ENCODE data around the gene NME9.

The NME9 gene

DNA sequence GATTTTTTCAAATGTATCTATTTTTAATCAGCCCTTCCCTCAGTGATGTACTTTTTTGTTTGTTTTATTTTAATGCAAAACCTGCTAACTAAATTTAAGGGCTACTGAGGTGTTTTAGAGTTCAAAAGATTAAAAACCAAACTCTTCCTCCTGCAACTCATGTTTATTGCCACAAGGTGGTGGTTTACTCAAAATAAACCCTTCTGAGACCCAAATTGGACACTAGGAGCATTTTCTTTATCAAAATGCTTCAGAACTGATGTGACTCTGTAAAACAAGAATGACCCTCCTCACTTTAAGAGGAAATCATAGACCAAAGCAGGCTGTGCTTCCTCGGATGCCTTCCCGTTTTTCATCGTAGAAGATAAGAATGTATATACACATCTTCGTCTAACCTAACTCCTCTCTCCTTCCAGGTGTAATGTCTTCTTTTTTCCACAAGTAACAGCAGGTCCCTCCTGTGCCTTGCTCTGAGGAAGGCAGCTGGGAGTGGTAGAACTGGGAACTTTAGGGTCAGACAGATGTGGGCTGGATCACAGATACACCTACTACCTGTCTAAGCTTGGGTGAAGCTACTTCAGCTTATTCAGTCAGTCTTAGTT is 2.9 kb upstream of the NME9 start:
- Histone ChIP-seq H3K4me3 (ENCODE audit: low read depth, low read length) (no peak overlapping the region), H3K27ac (ENCODE audit: low read depth, low read length) (no peak overlapping the region), H3K79me2 (ENCODE audit: control insufficient read depth, insufficient read depth, low read length, unreplicated experiment) (no peaks in the 10 kb centered on the region), H3K27me3 (ENCODE audit: insufficient read depth, low read length) (peaks cover 12% of the 10 kb centered on the region; the same call in 1 of the 2 replicates), H3K4me1 (ENCODE audit: control insufficient read depth, insufficient read depth, low read length, unreplicated experiment) (no peaks in the 10 kb centered on the region), H2AFZ (ENCODE audit: low read length, unreplicated experiment) (no peak overlapping the region), H3K36me3 (ENCODE audit: insufficient read depth, low read length) (no peaks in the 10 kb centered on the region)

DNA sequence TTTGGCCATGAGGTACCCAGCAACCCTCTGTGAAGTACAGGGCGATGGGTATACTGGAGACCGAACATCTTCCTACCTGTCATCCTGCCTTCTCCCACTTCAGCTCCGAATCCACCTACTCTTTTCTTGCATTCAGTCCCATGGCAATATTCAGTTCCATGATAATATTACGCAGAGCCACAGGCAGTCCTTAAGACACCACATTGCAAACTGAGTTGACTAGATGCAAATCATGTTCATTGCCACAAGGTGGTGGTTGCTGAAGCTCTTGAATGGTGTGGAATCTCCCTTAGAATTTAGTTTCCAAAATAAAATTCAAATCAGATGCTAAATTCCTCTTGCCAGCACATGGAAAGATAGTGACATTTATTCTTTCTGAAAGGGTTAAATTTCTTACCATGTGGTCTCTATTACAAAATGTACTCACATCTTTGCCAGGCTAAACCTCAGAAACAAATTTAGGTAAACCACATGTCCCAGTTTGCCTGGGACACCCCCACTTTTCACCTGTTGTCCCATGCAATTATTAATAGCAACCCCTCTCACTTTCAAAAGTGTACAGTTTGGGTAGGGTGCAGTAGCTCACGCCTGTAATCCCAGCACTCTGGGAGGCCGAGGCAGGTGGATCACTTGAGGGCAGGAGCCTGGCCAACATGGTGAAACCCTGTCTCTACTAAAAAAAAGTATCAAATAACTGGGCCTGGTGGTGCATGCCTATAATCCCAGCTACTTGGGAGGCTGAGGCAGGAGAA is 1.7 kb upstream of the NME9 start:
- Histone ChIP-seq H3K36me3 (ENCODE audit: insufficient read depth, low read length) (no peaks in the 10 kb centered on the region), H3K27me3 (ENCODE audit: insufficient read depth, low read length) (peaks cover 12% of the 10 kb centered on the region; the same call in 1 of the 2 replicates), H2AFZ (ENCODE audit: low read length, unreplicated experiment) (no peak overlapping the region), H3K4me1 (ENCODE audit: control insufficient read depth, insufficient read depth, low read length, unreplicated experiment) (no peaks in the 10 kb centered on the region), H3K27ac (ENCODE audit: low read depth, low read length) (no peak overlapping the region), H3K79me2 (ENCODE audit: control insufficient read depth, insufficient read depth, low read length, unreplicated experiment) (no peaks in the 10 kb centered on the region), H3K4me3 (ENCODE audit: low read depth, low read length) (no peak overlapping the region)

DNA sequence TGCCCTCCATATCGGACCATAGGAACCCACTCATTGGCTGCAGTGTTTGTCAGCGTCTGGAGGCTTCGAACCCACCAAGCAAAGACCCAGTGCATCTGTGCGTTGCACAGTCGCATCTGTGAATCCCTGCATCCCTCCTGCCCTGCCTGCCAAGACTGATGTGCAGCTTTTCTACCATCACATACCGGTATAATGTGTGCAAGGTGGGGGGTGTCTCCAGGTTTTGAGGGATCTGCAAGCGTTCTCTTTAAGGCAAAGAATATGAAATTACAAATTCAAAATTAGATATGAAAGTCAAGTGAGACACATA is 288 bp upstream of the NME9 start:
- H3K79me2 ChIP-seq (ENCODE audit: control insufficient read depth, insufficient read depth, low read length, unreplicated experiment) = no peaks in the 10 kb centered on the region
- H2AFZ ChIP-seq (ENCODE audit: low read length, unreplicated experiment) = peak overlapping the region; percentile 79

DNA sequence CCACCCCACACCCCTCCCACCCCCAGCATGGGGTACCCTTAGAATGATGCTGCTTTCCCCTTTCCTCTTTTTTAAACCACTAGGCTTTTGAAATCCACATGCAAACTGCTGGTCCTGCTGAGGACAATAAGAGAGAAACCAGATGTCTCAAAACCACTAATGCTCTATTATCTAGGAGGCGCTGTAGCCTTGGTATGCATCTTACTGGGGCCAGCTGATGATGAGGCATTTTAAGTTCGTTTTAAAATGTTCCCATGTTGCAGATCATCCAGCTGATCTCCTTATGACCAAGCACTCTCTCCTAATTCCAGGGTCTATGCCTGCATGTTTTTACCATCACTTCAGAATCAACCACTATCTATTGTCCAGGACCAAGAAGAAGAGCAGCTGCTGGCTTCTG is 1.3 kb downstream of the NME9 start:
- Histone ChIP-seq H3K79me2 (ENCODE audit: control insufficient read depth, insufficient read depth, low read length, unreplicated experiment) (no peaks in the 10 kb centered on the region), H3K27me3 (ENCODE audit: insufficient read depth, low read length) (no peaks in the 10 kb centered on the region), H3K36me3 (ENCODE audit: insufficient read depth, low read length) (no peaks in the 10 kb centered on the region), H2AFZ (ENCODE audit: low read length, unreplicated experiment) (no peak overlapping the region), H3K27ac (ENCODE audit: low read depth, low read length) (no peak overlapping the region), H3K4me1 (ENCODE audit: control insufficient read depth, insufficient read depth, low read length, unreplicated experiment) (peaks cover 6% of the 10 kb centered on the region), H3K4me3 (ENCODE audit: low read depth, low read length) (no peak overlapping the region; the same call in 1 of the 2 replicates)

More for the DNA sequence above, 288 bp upstream of the NME9 start:
- H3K36me3 ChIP-seq (ENCODE audit: insufficient read depth, low read length) = no peaks in the 10 kb centered on the region
- H3K27me3 ChIP-seq (ENCODE audit: insufficient read depth, low read length) = peaks cover 7% of the 10 kb centered on the region; the same call in 1 of the 2 replicates
- no peak overlapping the region for H3K27ac ChIP-seq (ENCODE audit: low read depth, low read length)
- peak overlapping the region; percentile 82 for H3K4me3 ChIP-seq (ENCODE audit: low read depth, low read length)
- no peaks in the 10 kb centered on the region for H3K4me1 ChIP-seq (ENCODE audit: control insufficient read depth, insufficient read depth, low read length, unreplicated experiment)

DNA sequence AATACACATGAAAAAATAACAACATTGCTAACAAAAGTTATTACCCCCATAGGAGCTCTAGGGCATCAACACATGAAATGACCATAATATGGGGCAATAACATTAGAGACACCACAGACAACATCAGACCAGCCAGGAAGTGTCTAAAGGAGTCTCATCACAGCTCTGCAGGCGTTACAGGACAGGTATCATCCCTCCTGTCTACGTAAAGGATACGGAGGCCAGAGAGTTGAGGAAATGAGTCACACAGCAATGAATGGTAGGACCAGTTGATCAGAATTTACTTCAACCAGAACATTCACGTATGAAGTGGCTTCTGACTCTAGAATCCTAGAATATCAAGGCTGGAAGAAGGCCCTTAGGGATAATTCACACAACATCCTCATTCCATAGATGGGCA is 1.8 kb downstream of the NME9 start:
- Histone ChIP-seq H3K36me3 (ENCODE audit: insufficient read depth, low read length) (no peaks in the 10 kb centered on the region), H3K4me3 (ENCODE audit: low read depth, low read length) (no peak overlapping the region), H3K79me2 (ENCODE audit: control insufficient read depth, insufficient read depth, low read length, unreplicated experiment) (no peaks in the 10 kb centered on the region), H3K4me1 (ENCODE audit: control insufficient read depth, insufficient read depth, low read length, unreplicated experiment) (peaks cover 6% of the 10 kb centered on the region), H3K27me3 (ENCODE audit: insufficient read depth, low read length) (no peaks in the 10 kb centered on the region), H2AFZ (ENCODE audit: low read length, unreplicated experiment) (no peak overlapping the region), H3K27ac (ENCODE audit: low read depth, low read length) (no peak overlapping the region)

DNA sequence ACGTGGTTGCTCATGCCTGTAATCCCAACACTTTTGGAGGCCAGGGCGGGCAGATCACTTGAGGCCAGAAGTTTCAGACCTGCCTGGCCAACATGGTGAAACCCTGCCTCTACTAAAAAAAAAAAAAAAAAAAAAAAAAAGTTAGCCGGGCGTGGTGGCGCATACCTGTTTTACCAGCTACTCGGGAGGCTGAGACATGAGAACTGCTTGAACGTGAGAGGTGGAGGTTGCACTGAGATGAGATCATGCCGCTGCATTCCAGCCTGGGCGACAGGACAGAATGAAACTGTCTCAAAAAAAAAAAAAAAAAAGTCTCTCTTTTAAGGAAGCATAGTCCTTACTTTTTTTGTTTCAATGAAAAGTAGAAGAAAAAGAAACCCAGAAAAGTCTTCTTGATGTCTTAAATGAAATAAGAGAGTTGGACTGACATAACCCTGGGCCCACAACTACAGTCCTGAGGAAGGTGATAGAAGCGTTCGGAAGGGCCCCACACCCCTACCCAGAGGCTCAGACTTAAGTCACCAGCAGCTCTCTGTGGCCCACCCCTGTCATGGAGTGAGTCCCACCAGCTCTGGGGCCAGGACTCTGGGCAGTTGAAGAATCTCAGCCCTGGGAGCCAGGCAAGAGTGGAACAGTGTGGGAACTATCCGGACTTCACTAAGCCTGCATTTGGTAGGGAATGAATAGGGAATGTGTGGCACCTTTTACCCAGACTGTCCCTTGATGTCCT is 2.6 kb downstream of the NME9 start:
- Histone ChIP-seq H3K27ac (ENCODE audit: low read depth, low read length) (no peak overlapping the region), H3K79me2 (ENCODE audit: control insufficient read depth, insufficient read depth, low read length, unreplicated experiment) (no peaks in the 10 kb centered on the region), H3K4me1 (ENCODE audit: control insufficient read depth, insufficient read depth, low read length, unreplicated experiment) (peaks cover 6% of the 10 kb centered on the region), H3K36me3 (ENCODE audit: insufficient read depth, low read length) (no peaks in the 10 kb centered on the region), H3K4me3 (ENCODE audit: low read depth, low read length) (no peak overlapping the region), H3K27me3 (ENCODE audit: insufficient read depth, low read length) (no peaks in the 10 kb centered on the region), H2AFZ (ENCODE audit: low read length, unreplicated experiment) (no peak overlapping the region)

DNA sequence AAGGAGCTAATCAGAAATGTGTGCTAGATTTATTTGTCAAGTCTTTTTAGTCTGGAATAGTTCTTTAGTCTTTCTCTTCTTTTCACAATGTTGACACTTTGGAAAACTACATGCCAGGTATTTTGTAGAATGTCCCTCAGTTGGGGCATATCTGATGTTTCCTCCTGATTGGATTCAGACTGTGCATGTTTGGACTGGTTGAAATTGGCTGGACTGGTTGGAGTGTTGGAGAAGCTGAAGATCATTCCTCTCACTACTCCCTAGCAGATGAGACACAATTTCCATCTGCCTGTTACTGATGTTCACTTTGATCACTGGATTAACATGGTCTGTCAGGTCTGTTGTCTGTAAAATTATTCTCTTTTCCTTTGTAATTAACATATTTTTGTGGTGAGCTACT is 3.7 kb downstream of the NME9 start:
- Histone ChIP-seq H3K79me2 (ENCODE audit: control insufficient read depth, insufficient read depth, low read length, unreplicated experiment) (no peaks in the 10 kb centered on the region), H3K27ac (ENCODE audit: low read depth, low read length) (no peak overlapping the region), H3K27me3 (ENCODE audit: insufficient read depth, low read length) (0 out of 2 replicates have a peak, but pooled peaks cover 3% of the 10 kb centered on the region), H3K4me1 (ENCODE audit: control insufficient read depth, insufficient read depth, low read length, unreplicated experiment) (peaks cover 6% of the 10 kb centered on the region), H3K4me3 (ENCODE audit: low read depth, low read length) (no peak overlapping the region), H3K36me3 (ENCODE audit: insufficient read depth, low read length) (no peaks in the 10 kb centered on the region), H2AFZ (ENCODE audit: low read length, unreplicated experiment) (no peak overlapping the region)

DNA sequence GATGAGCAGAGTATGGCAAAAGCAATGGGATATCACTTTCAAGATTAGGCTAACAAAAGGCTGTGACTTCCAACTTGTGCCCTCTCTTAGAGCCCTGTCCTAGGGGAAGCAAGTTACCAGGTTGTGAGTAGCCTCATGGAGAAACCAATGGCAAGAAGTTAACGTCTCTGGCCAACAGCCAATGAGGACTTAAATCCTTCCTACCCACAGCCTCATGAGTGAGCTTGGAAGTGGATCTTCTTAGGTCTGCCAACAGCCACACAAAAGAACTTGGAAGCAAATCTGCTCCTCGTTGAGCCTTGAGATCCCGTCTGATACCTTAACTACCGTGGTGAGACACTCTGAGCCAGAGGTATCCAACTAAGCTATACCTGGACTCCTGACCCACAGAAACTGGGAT is 5.7 kb downstream of the NME9 start:
- no peaks in the 10 kb centered on the region for H3K79me2 ChIP-seq (ENCODE audit: control insufficient read depth, insufficient read depth, low read length, unreplicated experiment)
- no peaks in the 10 kb centered on the region for H3K36me3 ChIP-seq (ENCODE audit: insufficient read depth, low read length)
- no peak overlapping the region for H3K27ac ChIP-seq (ENCODE audit: low read depth, low read length)
- H3K4me1 ChIP-seq (ENCODE audit: control insufficient read depth, insufficient read depth, low read length, unreplicated experiment) = peaks cover 6% of the 10 kb centered on the region
- H3K4me3 ChIP-seq (ENCODE audit: low read depth, low read length) = no peak overlapping the region
- H3K27me3 ChIP-seq (ENCODE audit: insufficient read depth, low read length) = 0 out of 2 replicates have a peak, but pooled peaks cover 6% of the 10 kb centered on the region
- no peak overlapping the region for H2AFZ ChIP-seq (ENCODE audit: low read length, unreplicated experiment)

DNA sequence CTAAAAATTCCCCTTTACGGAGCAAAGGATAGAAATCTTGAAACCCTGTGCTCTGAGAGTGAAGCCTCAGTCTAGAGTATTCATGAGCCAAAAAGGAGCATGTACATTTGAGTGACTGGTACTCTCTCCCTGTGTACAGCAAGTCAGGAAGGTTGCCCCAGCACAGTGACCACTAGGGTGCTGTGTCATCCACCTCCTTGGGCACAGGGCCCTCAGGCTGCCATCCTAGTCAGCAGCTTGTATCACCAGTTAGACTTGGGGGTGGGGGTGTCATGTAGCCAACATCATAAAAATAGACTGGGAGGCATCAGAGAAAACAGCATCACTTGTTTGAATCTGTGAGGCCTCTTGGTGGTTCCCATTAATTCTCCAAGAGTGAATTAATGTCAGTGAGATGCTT is 12.0 kb downstream of the NME9 start:
- H3K27ac ChIP-seq (ENCODE audit: low read depth, low read length) = no peak overlapping the region
- no peaks in the 10 kb centered on the region for H3K79me2 ChIP-seq (ENCODE audit: control insufficient read depth, insufficient read depth, low read length, unreplicated experiment)

DNA sequence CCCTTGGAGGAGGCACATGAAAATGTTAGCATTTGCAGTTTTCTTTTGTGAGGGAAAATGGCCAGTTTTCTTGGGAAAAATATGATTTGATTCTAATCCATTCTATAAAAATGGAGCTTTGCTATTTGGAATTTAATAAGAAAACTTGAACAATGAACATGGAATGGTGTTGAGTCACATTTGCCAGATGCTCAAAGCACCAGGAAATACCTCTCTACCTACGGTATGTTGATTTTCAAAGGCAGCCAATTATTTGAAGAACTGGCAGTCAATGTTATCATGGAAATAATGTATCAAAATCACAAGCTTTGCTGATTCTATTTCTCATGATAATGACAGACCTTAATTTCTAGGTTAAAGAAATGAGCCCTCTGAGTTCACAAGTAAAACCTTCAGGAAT is 14.9 kb downstream of the NME9 start:
- Histone ChIP-seq H3K27ac (ENCODE audit: low read depth, low read length) (no peak overlapping the region), H2AFZ (ENCODE audit: low read length, unreplicated experiment) (no peak overlapping the region), H3K79me2 (ENCODE audit: control insufficient read depth, insufficient read depth, low read length, unreplicated experiment) (no peaks in the 10 kb centered on the region), H3K4me3 (ENCODE audit: low read depth, low read length) (no peak overlapping the region), H3K27me3 (ENCODE audit: insufficient read depth, low read length) (no peaks in the 10 kb centered on the region), H3K36me3 (ENCODE audit: insufficient read depth, low read length) (no peaks in the 10 kb centered on the region), H3K4me1 (ENCODE audit: control insufficient read depth, insufficient read depth, low read length, unreplicated experiment) (peaks cover 10% of the 10 kb centered on the region)

More for the DNA sequence above, 12.0 kb downstream of the NME9 start:
- no peak overlapping the region for H3K4me3 ChIP-seq (ENCODE audit: low read depth, low read length)
- H3K27me3 ChIP-seq (ENCODE audit: insufficient read depth, low read length) = 0 out of 2 replicates have a peak, but pooled peaks cover 6% of the 10 kb centered on the region
- peaks cover 10% of the 10 kb centered on the region for H3K4me1 ChIP-seq (ENCODE audit: control insufficient read depth, insufficient read depth, low read length, unreplicated experiment)
- H2AFZ ChIP-seq (ENCODE audit: low read length, unreplicated experiment) = no peak overlapping the region
- no peaks in the 10 kb centered on the region for H3K36me3 ChIP-seq (ENCODE audit: insufficient read depth, low read length)
